GM23338 (cell line): Measurements from ENCODE around the gene C5orf22. TPM values are rescaled to one million over a fixed set of nuclear protein-coding genes. Genes with fewer than 3 reads are reported as not detected.
A peak's percentile ranks its signal among the peaks of the same experiment; 100 is the strongest.

Source experiments
- ATAC-seq: fragments of 200-7000 bp; cut with Tn5 transposase; 3 replicates; pipeline ENCODE4 v1.9.1; 2020
- DNase-seq: peaks from one replicate; pipeline ENCODE4 v3.0.0-alpha.2; 2015; ENCODE audit warnings: low spot score
- H2AFZ ChIP-seq: fragments of 200-600 bp; sonication (generic); 2 replicates; pipeline ENCODE4 v1.8.0; 2016; ENCODE audit warnings: antibody characterized with exemption, mild to moderate bottlenecking, moderate library complexity
- H3F3A ChIP-seq: fragments of 200-600 bp; sonication (generic); replicated peaks from 2 replicates; pipeline ENCODE4 v1.8.0; 2017; ENCODE audit warnings: antibody characterized with exemption, mixed run types, low read depth
- H3K27ac ChIP-seq: fragments of 200-600 bp; sonication (generic); 2 replicates; pipeline ENCODE4 v1.6.1; 2016; ENCODE audit warnings: low read depth
- H3K27me3 ChIP-seq: fragments of 200-600 bp; sonication (generic); 2 replicates; pipeline ENCODE4 v1.8.0; 2016; ENCODE audit warnings: mild to moderate bottlenecking, mixed run types, moderate library complexity; ENCODE audit not compliant: insufficient read depth
- H3K36me3 ChIP-seq: fragments of 200-600 bp; sonication (generic); 2 replicates; pipeline ENCODE4 v1.8.0; 2016; ENCODE audit warnings: mild to moderate bottlenecking; ENCODE audit not compliant: insufficient read depth
- H3K4me1 ChIP-seq: fragments of 200-600 bp; sonication (generic); 2 replicates; pipeline ENCODE4 v1.8.0; 2016; ENCODE audit warnings: mild to moderate bottlenecking, moderate library complexity; ENCODE audit not compliant: insufficient read depth
- H3K4me2 ChIP-seq: fragments of 200-600 bp; sonication (generic); 2 replicates; pipeline ENCODE4 v1.7.1; 2017; ENCODE audit warnings: mixed run types
- H3K4me3 ChIP-seq: fragments of 200-600 bp; sonication (generic); 2 replicates; pipeline ENCODE4 v1.6.1; 2016; ENCODE audit warnings: mixed run types
- H3K79me2 ChIP-seq: fragments of 200-600 bp; sonication (generic); replicated peaks from 2 replicates; pipeline ENCODE4 v1.8.0; 2017; ENCODE audit warnings: mild to moderate bottlenecking; ENCODE audit not compliant: insufficient read depth
- H3K9me2 ChIP-seq: fragments of 200-600 bp; sonication (generic); 2 replicates; pipeline ENCODE4 v1.8.0; 2017; ENCODE audit not compliant: insufficient read depth
- H4K20me1 ChIP-seq: fragments of 200-600 bp; sonication (generic); replicated peaks from 2 replicates; pipeline ENCODE4 v1.8.0; 2017; ENCODE audit warnings: mild to moderate bottlenecking; ENCODE audit not compliant: insufficient read depth
- H3K27ac Mint-ChIP-seq: 2 replicates; pipeline ENCODE4 v1.8.0; 2020; ENCODE audit warnings: inconsistent platforms, mild to moderate bottlenecking, moderate library complexity, mixed read lengths
- H3K27me3 Mint-ChIP-seq: 3 replicates; pipeline ENCODE4 v1.8.0; 2022; ENCODE audit warnings: low read depth, mild to moderate bottlenecking, moderate library complexity, mixed read lengths, inconsistent platforms; ENCODE audit not compliant: insufficient read depth, poor library complexity
- H3K36me3 Mint-ChIP-seq: 3 replicates; pipeline ENCODE4 v1.8.0; 2021; ENCODE audit warnings: low read depth, mild to moderate bottlenecking, inconsistent platforms, moderate library complexity, mixed read lengths
- H3K4me1 Mint-ChIP-seq: 3 replicates; pipeline ENCODE4 v1.8.0; 2020; ENCODE audit warnings: mild to moderate bottlenecking, inconsistent platforms, mixed read lengths
- H3K4me3 Mint-ChIP-seq: 3 replicates; pipeline ENCODE4 v1.8.0; 2021; ENCODE audit warnings: moderate library complexity, mild to moderate bottlenecking, inconsistent platforms, mixed read lengths
- H3K9me3 Mint-ChIP-seq: 3 replicates; pipeline ENCODE4 v1.8.0; 2020; ENCODE audit warnings: moderate library complexity, mild to moderate bottlenecking, inconsistent platforms, mixed read lengths
- CREB1 ChIP-seq: fragments of 250-450 bp; sonication (Bioruptor Pico); IDR thresholded peaks from 2 replicates; pipeline ENCODE4 v1.5.0; 2020; ENCODE audit warnings: low read depth, mild to moderate bottlenecking, moderate library complexity
- CTCF ChIP-seq, 2 experiments: fragments of 200-600 bp in 1 of 2; sonication (generic) in 1 of 2; conservative IDR thresholded peaks; 2 replicates each; pipeline versions ENCODE4 v1.5.1 to v1.6.1; 2016 to 2017; ENCODE audit warnings: antibody characterized with exemption in 2 of 2, low read depth in 2 of 2, mild to moderate bottlenecking in 2 of 2, moderate library complexity in 1 of 2
- ETS1 ChIP-seq: IDR thresholded peaks from 2 replicates; pipeline ENCODE4 v1.6.1; 2016; ENCODE audit warnings: antibody characterized with exemption
- EZH2 ChIP-seq: fragments of 200-600 bp; sonication (generic); IDR thresholded peaks from one replicate; pipeline ENCODE4 v1.8.0; 2017; ENCODE audit warnings: antibody characterized with exemption, mild to moderate bottlenecking, low read depth; ENCODE audit not compliant: unreplicated experiment
- EZH2phosphoT487 ChIP-seq: fragments of 200-600 bp; sonication (generic); IDR thresholded peaks from one replicate; pipeline ENCODE4 v1.8.1; 2018; ENCODE audit warnings: antibody characterized with exemption; ENCODE audit not compliant: unreplicated experiment
- JUNB ChIP-seq: IDR thresholded peaks from one replicate; pipeline ENCODE4 v1.6.1; 2016; ENCODE audit warnings: antibody characterized with exemption; ENCODE audit not compliant: unreplicated experiment
- NANOG ChIP-seq: IDR thresholded peaks from 2 replicates; pipeline ENCODE4 v1.6.1; 2016; ENCODE audit warnings: antibody characterized with exemption, borderline replicate concordance
- POLR2AphosphoS5 ChIP-seq: IDR thresholded peaks from 2 replicates; pipeline ENCODE4 v1.6.1; 2016; ENCODE audit warnings: antibody characterized with exemption, low read depth
- REST ChIP-seq: IDR thresholded peaks from one replicate; pipeline ENCODE4 v1.6.1; 2018; ENCODE audit warnings: antibody characterized with exemption; ENCODE audit not compliant: unreplicated experiment
- STAT1 ChIP-seq: IDR thresholded peaks from one replicate; pipeline ENCODE4 v1.6.1; 2016; ENCODE audit warnings: antibody characterized with exemption; ENCODE audit not compliant: unreplicated experiment
- ZNF114 ChIP-seq: fragments of 250-450 bp; sonication (Bioruptor Pico); IDR thresholded peaks from 2 replicates; pipeline ENCODE4 v1.5.0; 2020; ENCODE audit warnings: mild to moderate bottlenecking, moderate library complexity
- ZNF331 ChIP-seq: fragments of 250-450 bp; sonication (Bioruptor Pico); IDR thresholded peaks from 2 replicates; pipeline ENCODE4 v1.5.0; 2020; ENCODE audit warnings: low read depth, mild to moderate bottlenecking, moderate library complexity
- ZNF462 ChIP-seq: fragments of 250-450 bp; sonication (Bioruptor Pico); IDR thresholded peaks from 2 replicates; pipeline ENCODE4 v1.5.0; 2020; ENCODE audit warnings: mild to moderate bottlenecking, moderate library complexity
- polyA plus RNA-seq: library from polyadenylated mRNA; unstranded; fragments of >200 nt; fragmentation: Nextera tagmentation; extraction: Ambion mirVana; gene quantifications from 2 replicates; pipeline ENCODE4 v1.2.1, GENCODE V29; 2016
- total RNA-seq: library from RNA; depleted of rRNA; stranded (reverse); fragments of >200 nt; shearing (Covaris generic); gene quantifications from 2 replicates; pipeline ENCODE4 v1.2.3, GENCODE V29; 2014

The C5orf22 gene
- total and polyA plus RNA-seq, 2 experiments from 2014 or later, result 13.6 to 30.9 TPM

GRCh38 chr5:31587546-31587945 lies 55.4 kb downstream of the C5orf22 start:
- Histone ChIP-seq H3K27me3 (no peaks in the 10 kb centered on the region), H3F3A (no peaks in the 10 kb centered on the region), H3K4me3 (no peak overlapping the region), H4K20me1 (no peaks in the 10 kb centered on the region), H3K4me2 (no peak overlapping the region), H3K27ac (no peak overlapping the region), H3K79me2 (no peaks in the 10 kb centered on the region), H3K36me3 (no peaks in the 10 kb centered on the region; the same call in 1 of the 2 replicates), H3K9me2 (no peaks in the 10 kb centered on the region), H2AFZ (no peak overlapping the region), H3K4me1 (no peaks in the 10 kb centered on the region)
- Mint-ChIP-seq H3K36me3 (peaks cover 16% of the 10 kb centered on the region; the same call in 2 of the 3 replicates), H3K4me3 (no peak overlapping the region), H3K4me1 (no peaks in the 10 kb centered on the region), H3K27ac (no peak overlapping the region), H3K9me3 (peaks cover 26% of the 10 kb centered on the region), H3K27me3 (peaks cover 2% of the 10 kb centered on the region)
- ATAC-seq, result peak; percentile 72
- no peak for TF ChIP-seq ETS1
- no peak for TF ChIP-seq EZH2
- no peak for TF ChIP-seq CREB1
- no peak for TF ChIP-seq STAT1
- no peak for TF ChIP-seq REST
- TF ChIP-seq JUNB, result no peak
- TF ChIP-seq CTCF (conservative IDR thresholded peaks at IDR 0.05; ENCODE audit: low read depth in 2 of 2), result no peak
- TF ChIP-seq ZNF462 (CRISPR knock-in tag), result no peak
- no peak for TF ChIP-seq ZNF114 (CRISPR knock-in tag)
- no peak for TF ChIP-seq POLR2AphosphoS5
- TF ChIP-seq EZH2phosphoT487, result no peak
- TF ChIP-seq NANOG, result no peak
- no peak for TF ChIP-seq ZNF331
- peak; percentile 57 for DNase-seq
